Stimulated activated CD4-positive, alpha-beta T cell treated with anti-CD3 and anti-CD28 coated beads, TNF-alpha, amount 100 ng/mL, for 48 hours (primary cell): ENCODE measurements around the gene PON2.

Experiments used
- DNase-seq, 3 donors: peaks; one replicate each; pipeline ENCODE4 v3.0.0-alpha.2; 2020; ENCODE audit warnings: low read depth in 3 of 3

PON2 gene

DNA sequence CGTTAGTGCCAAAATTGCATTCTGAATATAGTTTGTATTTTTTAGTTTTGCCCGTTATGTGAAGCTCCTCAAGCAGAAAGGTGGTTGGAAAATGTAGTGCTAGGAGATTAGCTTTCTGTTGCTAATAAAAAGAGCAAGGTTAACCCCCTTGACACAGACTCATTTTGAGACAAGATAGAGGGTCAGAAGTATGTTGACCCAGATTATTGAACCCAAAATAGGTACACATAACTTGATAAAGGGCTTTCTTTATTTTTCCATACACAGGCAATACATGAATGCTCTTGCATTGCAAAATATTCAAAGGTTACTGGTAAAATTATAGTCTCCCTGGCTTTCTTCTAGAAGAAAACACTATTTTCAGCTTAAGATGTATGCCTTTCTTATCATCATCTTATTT is 10.0 kb upstream of the PON2 start:
- DNase-seq, result no peak

DNA sequence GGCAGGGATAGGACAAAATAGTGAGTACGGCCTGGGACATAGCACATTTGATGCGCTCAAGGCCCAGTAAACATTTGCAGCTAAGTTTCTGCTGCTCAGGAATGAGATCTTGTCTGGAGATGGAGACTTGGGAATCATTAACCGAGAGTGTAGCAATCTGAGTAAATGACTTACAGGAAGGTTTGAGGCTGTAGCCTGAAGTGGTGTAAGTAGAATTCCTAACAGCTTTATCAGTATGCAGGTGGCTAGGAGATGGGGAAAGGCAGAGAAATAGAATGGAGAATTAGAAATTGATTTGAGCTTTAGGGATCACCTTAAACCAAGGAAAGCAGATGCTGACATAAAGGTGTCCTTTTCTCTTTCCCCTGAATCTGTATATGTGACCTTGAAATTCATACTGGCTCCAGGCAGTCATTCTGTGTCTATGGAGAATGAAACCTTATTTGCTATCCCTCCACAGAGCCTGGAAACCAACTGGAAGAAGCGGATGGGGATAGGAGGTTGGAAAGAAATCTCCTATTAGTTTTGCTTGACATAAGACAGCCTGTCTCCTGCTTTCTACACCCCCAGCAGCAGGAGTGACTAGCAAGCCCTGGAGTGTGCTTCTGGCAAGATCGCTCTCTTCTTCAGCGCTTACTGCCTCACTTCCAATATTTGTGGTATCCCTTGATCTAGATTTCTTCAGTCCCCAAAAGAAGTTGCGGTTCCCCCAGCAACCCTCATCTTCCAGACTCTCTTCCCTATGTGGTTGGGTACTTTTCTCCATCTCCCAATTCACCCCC is 6.4 kb upstream of the PON2 start:
- DNase-seq, result no peak

DNA sequence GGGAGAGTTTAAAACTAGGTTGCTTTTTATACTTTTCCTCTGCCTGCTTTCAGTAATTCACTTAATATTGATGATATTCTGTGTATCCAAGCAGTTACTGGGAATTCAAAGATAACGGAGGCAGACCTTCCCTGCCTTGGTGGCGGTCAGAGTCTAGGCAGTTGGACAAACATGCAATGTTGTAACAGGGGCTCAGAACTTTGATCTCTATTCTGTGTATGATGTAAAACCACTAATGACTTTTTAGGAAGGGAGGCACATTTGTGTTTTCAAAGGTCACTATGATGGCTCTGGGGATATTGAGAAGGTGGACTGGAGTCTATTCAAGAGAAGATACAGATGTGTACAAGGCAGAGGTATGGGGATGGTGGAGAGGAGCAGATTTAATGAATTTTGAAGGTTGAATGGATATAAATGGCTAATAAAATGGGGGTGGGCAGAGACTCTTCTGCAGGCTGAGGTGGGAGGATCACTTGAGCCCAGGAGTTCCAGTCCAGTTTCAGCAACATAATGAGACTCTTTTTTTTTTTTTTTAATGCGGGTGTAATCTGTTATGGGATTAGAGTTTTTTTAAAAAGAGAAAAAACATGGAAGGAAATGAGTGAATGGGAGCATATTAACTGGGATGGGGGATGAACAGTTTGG is 5.7 kb upstream of the PON2 start:
- DNase-seq, result no peak

DNA sequence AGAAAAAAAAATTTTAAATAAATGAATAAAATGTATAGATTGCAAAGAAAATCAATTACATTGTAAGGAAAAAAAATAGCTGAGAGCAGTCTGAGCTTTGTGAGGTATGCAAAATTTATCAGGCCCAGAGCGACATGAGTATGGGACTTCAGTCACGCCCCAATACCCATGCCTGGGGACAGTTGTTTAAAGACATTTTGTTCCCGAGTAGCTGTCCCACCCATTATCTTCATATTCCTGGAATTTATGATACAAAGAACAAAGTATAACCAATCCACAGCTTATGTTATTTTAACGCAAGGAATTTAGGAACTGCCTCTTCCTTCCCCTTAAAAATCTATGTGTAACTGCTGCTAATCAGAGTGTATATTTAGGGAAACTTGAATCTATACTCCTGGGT is 1.6 kb upstream of the PON2 start:
- no peak for DNase-seq

DNA sequence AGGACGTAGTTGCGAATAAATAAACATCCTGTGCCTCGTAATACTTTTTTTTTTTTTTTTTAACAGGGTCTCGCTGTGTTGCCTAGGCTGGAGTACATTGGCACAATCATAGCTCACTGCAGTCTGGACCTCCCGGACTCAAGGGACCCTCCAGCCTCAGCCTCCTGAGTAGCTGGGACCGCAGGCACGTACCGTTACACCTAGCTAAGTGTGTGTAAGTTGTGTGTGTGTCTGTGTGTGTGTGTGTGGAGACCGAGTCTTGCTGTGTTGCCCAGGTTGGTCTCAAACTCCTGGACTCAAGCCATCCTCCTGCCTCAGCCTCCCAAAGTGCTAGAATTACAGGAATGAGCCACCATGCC is 573 bp upstream of the PON2 start:
- DNase-seq, result no peak

DNA sequence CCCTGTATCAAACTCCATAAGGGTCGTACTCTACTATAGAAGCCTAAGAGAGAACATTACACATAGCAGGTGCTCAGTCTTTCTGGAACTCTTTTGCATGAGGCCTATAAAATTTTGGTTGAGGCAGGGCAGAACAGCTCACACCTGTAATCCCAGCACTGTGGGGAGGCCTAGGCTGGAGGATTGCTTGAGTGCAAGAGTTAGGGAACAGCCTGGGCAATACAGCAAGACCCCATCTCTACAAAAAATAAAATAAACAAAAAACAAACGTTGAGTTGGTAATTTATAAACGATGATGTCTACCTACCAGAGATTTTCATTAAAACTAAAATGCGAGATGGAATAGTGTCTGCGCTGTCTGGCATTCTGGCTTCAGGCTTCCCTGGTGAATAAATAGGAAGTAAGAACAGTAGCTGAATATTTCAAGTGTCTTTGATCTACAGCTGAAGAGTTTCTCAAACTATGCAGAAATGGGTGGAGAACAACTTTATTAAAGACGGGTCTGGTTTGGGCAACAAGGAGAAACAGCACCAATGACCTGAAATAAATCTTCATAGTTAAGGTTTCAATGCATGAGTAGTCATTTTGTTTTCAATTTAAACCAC is 774 bp downstream of the PON2 start:
- no peak for DNase-seq

DNA sequence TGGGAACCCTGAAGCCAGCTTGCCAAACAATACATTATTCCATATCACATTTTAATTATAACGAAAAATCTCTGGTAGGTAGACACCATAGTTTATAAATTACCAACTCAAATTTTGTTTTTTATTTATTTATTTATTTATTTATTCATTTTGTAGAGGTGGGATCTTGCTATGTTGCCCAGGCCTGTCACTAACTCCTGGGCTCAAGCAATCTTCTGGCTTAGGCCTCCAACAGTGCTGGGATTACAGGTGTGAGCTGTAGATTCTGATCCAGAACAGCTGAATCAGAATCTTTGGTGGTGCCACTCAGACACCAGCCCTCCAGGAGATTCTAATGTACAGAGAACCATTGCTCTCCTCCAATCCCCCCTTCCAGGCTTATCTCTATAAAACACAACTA is 1.7 kb downstream of the PON2 start:
- DNase-seq, result no peak

DNA sequence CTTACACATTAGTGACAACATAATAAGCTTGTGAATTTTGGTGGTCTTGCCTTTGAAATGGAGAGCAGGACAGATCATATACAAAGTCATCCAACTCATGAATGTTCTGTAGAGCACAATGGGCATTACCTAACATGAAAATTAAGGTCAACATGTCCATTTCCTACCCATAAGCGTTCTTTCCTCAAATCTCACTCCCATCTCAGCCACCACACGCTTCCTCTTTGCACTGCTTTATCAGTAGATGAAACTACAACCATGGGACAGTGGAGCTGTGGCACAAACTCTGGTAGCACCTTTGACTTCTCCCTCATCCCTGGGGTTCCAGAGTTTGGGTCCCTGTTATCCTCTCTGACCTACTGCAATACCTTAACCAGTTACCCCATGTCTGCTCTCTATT is 2.2 kb downstream of the PON2 start:
- DNase-seq, result no peak

DNA sequence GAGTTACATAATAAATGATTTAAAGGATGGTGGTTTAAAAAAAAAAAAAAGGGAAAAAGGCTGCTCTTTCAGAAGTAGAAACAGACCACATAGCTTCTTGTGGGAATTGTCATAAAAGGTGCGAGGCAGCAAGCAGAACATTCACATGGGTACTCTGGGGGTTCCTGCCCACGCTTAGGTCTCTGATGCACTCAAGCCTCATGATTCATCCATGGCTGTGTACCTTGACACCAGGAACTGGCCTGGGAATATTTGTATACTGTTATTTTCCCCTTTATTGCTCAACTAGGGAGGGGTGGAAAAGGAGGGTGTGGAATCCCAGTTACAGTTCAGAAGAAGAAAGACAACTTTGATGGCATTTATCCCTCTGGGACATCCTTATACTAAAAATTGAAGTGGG is 4.0 kb downstream of the PON2 start:
- no peak for DNase-seq

DNA sequence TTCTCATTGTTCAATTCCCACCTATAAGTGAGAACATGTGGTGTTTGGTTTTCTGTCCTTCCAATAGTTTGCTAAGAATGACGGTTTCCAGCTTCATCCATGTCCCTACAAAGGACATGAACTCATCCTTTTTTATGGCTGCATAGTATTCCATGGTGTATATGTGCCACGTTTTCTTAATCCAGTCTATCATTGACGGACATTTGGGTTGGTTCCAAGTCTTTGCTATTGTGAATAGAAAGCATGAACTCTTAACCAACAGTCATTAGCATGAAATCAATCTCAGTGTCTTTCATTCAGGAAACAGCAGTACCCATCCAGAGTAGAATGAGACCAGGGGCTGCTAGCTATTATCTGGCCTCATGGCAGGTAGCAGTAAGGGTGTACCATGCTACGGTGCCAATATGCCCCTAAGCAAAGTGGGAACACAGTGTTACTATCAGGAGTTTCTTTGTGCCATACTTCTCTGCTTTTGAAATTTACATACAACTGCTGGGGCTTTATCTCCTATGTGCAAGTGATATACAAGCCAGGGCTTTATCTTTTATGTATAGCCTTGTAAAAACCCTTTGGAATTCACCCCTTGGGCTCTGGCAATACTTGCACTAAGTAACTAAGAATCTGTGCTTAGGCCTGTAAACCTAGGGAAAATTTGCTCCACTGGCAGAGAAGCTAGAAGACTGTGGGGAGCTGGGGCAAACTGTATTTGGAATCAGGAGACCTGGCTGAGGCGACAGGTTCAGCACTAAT is 5.4 kb downstream of the PON2 start:
- DNase-seq, result no peak

DNA sequence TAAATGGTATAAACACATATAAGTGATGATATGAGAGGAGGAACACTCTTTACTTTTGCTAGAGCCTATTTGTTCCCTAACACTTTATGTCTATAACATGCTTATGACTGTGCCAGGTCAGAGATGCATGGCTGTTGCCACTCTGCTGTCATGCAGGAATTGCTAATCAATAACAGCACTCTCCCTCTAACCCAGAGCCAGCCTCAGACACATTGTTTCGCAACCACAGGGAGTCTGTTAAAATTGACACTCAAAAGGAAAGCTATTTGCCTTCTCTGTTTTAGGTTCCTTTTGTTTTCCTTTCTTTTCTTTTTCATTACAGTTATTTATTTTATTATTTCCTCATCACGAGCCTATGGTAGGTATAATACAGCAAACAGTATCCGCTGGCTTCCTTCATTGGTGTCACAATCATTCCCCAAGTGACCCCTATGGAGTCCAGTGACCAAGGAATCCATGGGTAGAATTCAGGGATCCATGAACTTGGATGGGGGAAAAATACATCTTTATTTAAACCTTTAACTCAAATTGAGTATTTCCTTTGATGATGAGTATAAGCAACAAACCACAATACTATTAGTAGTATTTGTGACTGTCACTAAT is 6.8 kb downstream of the PON2 start:
- DNase-seq, result no peak

DNA sequence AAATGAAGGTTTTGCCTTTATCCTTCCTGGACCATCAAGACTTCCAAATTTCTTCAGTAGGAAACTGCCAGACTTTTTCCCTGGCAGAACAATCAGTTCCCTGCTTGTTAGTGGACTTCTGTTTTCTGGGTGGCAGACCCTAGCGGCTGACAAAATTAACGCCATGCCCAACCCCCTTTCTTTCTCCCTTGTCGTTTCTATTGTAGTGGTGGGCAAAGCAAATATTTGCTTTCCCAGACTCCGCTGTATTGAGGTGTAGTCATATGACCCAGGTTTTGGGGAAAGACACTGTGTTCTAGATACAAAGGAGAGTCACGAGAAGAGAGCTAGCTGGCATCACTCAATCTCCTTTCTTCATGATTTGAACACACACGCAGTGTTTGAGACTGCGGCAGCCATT is 7.7 kb downstream of the PON2 start:
- no peak for DNase-seq

DNA sequence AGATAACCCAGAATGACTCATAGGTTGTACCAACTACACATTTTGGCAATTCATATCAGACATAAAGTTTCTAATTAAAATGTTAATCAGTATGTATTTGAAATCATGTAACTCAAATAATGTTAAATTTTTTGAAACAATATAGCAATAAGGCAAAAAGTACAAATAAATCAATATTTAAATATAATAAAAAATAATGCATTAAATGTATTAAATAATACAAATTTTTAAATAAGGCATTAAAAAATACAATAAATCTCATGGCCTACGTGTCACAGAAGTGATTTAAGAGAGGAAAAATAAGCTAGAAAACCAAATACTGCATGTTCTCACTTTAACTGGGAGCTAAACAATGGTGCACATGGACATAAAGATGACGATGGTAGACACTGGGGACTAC is 9.1 kb downstream of the PON2 start:
- DNase-seq, result no peak

DNA sequence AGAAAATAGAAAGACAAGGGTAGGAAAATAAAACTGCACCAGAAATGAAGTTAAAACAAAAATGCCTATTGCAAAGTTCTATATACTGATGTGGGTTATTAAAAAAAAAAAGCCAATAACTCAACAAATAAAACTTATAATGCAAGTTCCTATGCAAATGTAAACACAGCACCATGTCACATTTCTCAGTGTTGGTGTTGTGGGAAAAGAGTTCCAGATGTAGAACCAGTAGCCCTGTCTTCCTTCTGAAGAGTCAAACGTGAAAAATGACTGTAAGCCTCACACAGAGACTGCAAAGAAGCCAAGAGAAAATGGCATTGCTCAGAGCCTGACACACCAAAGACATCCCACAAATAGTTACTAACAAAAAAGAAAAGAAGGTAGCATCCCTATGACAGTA is 10.1 kb downstream of the PON2 start:
- DNase-seq, result no peak

DNA sequence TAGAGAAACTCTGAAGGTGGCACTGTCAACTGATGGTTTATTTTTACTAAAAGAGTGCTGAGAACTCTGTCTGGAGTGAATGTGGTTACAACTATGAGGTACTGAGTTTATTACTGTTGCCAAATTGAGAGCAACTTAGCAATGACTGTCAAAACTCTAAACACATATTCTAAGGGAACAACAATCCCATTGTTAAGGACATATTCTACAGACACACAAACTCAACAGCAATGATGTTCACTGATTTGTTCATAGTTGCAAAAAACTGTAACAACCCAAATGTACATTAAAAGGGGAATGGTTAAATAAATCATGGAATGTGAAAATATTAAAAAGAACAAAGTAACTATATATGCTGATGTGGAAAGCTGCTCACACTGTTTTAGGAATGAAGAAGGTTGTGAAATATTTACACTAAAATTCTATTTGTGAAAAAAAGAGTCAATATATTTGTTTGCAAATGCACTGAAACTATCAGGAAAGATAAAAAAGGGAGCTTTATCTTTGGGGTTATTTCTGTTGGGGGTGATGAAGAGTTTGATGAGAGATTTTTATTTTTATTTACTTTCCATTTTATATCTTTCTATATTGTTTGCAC is 12.9 kb downstream of the PON2 start:
- no peak for DNase-seq

DNA sequence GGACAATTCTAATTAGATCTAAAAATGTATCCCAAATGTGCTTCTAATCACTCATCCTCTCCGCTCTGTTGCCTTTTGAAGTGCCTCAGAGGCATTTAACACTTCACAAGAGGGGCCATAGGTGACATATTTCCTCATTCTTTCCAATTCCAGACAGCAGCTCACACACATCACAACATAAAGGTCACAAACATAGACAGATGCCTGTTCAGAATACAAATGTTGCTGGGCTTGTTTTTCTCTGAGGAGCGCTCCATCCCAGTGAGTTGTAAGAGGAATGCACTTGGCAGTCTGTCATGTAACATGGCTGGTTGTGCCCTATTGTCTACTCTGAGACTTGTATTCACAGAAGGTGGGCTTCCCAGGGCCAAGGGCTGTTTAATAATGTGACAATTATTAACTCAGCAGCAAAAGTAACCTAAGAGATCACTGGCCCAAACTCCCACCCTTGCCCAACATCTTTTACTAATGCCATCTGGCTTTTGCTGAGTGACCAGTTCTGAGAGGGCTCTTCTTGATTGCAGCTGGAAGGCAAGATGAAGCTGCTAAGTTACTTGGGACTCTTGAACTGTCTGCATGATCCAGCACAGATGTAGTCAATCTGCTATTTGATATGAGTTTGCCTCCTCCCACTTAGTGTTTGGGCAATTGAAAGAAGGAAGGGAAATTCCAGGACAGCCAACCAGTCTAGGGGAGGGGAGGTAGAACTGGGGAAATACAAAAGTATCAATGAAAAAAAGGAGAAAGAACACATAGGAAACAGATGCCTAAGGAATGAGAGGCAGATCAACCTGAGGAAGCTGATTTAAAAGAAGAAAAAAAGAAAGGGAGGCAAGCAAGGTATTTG is 13.6 kb downstream of the PON2 start:
- DNase-seq, result no peak

DNA sequence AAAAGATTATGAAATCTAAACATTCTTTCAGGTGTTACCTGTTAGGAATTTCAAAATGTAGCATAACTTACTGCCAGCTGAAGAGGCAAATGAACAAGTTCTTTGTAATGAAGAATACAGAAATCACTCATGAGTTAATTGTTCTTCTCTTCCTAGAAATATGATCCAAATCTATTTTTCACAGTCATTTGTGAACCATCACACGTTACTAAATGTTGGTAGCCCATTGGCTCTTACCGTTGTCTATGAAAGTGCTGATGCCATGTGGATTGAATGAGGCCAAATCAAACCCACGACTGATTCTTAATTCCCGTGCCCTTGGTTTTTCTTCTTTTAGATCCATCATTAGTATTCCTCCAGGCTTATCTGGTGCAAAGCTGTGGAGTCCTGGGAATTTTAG is 22.8 kb downstream of the PON2 start:
- no peak for DNase-seq

DNA sequence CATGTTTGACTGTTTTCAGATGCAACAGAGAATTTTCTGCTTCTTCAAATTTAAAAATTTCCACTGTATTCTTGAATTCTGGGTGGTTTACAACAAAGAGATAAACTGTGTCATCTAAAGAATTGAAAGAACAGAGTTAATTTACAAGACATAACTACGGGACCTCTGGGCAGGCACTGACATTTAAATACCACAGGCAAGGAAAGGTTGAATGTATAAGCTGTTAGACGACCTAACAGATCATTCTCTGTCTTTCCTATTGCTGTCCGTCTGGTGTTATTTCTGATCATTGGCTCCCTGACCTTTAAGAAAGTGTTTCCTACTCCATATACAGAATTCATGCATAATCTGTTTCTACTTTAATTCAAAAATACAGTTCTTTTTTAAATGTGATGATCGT is 23.2 kb downstream of the PON2 start:
- no peak for DNase-seq

DNA sequence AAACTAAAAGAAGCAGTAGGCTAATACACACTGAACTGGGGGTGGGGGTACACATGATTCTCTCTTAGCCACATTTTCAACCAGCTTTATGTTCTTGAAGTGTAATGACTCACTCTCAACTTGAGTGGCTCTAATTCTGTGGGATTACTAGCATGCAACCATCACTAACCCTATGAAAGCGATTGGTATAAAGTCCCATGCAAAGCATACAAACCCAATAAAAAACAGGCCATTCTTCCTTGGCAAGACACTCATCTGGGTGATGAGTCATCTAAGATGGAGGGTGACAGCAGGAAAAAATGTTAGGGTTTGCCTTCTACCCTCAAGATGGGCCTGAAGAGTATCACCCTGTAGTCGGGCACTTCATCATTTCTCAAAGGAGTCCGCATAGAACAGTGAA is 23.8 kb downstream of the PON2 start:
- no peak for DNase-seq

DNA sequence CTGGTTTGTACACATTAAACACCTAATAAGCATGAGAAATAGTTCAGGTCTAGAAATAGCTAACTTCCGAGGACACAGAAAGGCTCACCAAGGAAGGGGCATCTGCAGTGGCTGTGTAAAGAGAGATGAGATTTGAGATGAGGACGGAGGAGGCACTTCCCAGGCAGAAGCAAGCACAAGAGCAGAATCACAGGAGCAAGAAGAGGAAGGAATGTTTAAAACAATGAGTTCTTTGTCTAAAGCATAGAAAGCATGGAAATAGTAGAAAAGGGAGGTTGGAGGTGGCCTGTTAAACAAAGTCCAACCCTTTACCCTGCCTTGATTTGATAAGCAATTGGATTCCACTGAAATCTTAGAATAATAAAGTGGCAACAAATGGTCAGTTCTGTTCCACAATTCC is 27.1 kb downstream of the PON2 start:
- DNase-seq, result no peak

DNA sequence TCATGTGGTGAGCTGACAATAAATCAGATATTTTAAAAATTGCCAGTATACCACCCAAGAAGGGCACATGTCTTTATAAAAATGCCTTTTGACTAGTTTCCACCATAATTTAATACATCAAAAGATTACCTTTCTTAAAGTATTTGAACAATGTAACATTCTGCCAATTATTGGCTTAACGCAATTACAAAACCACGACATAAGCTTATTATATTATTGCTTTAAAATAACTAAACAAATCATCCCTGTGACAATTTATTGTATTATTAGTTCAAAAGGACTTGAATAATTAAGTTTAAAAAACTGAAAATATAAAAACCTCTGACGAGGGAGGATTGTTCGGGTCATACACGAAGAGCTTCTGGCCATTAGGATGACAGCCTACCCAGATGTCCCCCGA is 29.0 kb downstream of the PON2 start:
- no peak for DNase-seq
